ENCODE results near the gene DOCK11.

DNA sequence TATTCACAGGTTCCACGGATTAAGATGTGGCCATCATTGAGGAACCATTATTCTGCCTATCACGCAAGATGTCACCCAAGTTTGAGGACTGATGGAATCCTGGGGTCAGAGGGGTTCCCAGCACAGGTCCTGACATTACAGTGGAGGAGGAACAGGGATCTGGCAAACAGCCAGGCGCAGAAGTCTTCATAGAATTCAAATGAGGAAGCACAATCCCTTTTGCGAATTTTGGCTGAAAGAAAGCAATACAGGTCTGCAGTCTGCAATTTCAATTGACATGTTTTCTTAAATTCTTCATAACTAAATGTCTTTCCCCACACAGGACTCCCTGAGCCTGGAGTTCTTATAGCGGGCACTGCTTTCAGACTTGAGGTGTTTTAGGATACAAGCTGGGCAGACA, 14.5 kb downstream of the DOCK11 start:
- TF ChIP-seq, protein P1, sequence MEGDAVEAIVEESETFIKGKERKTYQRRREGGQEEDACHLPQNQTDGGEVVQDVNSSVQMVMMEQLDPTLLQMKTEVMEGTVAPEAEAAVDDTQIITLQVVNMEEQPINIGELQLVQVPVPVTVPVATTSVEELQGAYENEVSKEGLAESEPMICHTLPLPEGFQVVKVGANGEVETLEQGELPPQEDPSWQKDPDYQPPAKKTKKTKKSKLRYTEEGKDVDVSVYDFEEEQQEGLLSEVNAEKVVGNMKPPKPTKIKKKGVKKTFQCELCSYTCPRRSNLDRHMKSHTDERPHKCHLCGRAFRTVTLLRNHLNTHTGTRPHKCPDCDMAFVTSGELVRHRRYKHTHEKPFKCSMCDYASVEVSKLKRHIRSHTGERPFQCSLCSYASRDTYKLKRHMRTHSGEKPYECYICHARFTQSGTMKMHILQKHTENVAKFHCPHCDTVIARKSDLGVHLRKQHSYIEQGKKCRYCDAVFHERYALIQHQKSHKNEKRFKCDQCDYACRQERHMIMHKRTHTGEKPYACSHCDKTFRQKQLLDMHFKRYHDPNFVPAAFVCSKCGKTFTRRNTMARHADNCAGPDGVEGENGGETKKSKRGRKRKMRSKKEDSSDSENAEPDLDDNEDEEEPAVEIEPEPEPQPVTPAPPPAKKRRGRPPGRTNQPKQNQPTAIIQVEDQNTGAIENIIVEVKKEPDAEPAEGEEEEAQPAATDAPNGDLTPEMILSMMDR (IDR thresholded peaks at IDR 0.05; ENCODE audit: low read depth, low read length): no peak
- TF ChIP-seq POLR2A (IDR thresholded peaks at IDR 0.05; ENCODE audit: extremely low read depth, insufficient read length): no peak
- TF ChIP-seq MYC (IDR thresholded peaks at IDR 0.05; ENCODE audit: low read depth, low read length): no peak

All from NB4 (cell line).